ENCODE data around the gene TEPSIN.

- TF ChIP-seq ZNF335 (CRISPR knock-in tag; IDR thresholded peaks at IDR 0.05), result no peak
- TF ChIP-seq ZNF138 (CRISPR knock-in tag; IDR thresholded peaks at IDR 0.05; ENCODE audit: low read depth), result no peak
- no peak for TF ChIP-seq POLR2A (IDR thresholded peaks at IDR 0.05; ENCODE audit: insufficient read depth in 1 of 2, low read depth in 2 of 2, low read length in 2 of 2)
- no peak for TF ChIP-seq CTCF (CRISPR knock-in tag; IDR thresholded peaks at IDR 0.05)
- TF ChIP-seq ZFP36 (IDR thresholded peaks at IDR 0.05; ENCODE audit: borderline replicate concordance, low read depth, low read length, partially characterized antibody), result no peak
- no peak for TF ChIP-seq USF2 (IDR thresholded peaks at IDR 0.05; ENCODE audit: low read depth, low read length)
- no peak for TF ChIP-seq USF2 (CRISPR knock-in tag; IDR thresholded peaks at IDR 0.05; ENCODE audit: borderline replicate concordance)
- TF ChIP-seq THRA (CRISPR knock-in tag; IDR thresholded peaks at IDR 0.05; ENCODE audit: borderline replicate concordance), result no peak
- no peak for TF ChIP-seq TARDBP (CRISPR knock-in tag; IDR thresholded peaks at IDR 0.05)
- TF ChIP-seq SSRP1 (CRISPR knock-in tag; IDR thresholded peaks at IDR 0.05), result no peak
- no peak for TF ChIP-seq ZFP82 (CRISPR knock-in tag; IDR thresholded peaks at IDR 0.05; ENCODE audit: borderline replicate concordance)
- no peak for TF ChIP-seq NBN (conservative IDR thresholded peaks at IDR 0.05)
- TF ChIP-seq ZNF280B (CRISPR knock-in tag; IDR thresholded peaks at IDR 0.05; ENCODE audit: borderline replicate concordance), result no peak
- no peak for TF ChIP-seq SRF (IDR thresholded peaks at IDR 0.05; ENCODE audit: low read depth, low read length)
- no peak for TF ChIP-seq CSRNP2 (CRISPR knock-in tag; conservative IDR thresholded peaks at IDR 0.05; ENCODE audit: low read depth)
These were observed 32.7 kb downstream of the TEPSIN start for GRCh38 chr17:81206166-81206565.
